ENCODE data around the gene PLPP4.
A peak's percentile ranks its signal among the peaks of the same experiment; 100 is the strongest.

DNA sequence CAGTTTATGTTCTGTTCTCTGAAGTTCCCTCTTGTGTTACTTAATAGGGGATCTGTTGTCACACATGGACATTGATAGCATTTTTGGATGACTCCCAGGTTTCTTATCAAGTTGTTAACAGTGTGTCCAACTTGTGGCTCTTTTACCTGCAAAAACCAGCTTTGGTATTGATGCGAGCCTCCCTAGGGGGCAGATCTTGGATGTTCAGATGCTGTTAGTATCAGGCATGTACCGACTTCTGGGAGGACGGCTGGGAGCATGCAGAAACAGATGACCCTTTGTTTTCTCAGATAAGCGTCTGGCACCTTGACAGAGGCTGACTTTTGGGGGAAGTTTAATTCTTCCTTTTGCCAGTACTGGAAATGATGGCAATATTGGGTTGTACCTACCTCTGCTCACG is 2.2 kb downstream of the PLPP4 start:
- TF ChIP-seq MEF2A (IDR thresholded peaks at IDR 0.05; ENCODE audit: borderline replicate concordance, low read depth) = no peak
- TF ChIP-seq, protein P1, sequence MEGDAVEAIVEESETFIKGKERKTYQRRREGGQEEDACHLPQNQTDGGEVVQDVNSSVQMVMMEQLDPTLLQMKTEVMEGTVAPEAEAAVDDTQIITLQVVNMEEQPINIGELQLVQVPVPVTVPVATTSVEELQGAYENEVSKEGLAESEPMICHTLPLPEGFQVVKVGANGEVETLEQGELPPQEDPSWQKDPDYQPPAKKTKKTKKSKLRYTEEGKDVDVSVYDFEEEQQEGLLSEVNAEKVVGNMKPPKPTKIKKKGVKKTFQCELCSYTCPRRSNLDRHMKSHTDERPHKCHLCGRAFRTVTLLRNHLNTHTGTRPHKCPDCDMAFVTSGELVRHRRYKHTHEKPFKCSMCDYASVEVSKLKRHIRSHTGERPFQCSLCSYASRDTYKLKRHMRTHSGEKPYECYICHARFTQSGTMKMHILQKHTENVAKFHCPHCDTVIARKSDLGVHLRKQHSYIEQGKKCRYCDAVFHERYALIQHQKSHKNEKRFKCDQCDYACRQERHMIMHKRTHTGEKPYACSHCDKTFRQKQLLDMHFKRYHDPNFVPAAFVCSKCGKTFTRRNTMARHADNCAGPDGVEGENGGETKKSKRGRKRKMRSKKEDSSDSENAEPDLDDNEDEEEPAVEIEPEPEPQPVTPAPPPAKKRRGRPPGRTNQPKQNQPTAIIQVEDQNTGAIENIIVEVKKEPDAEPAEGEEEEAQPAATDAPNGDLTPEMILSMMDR (IDR thresholded peaks at IDR 0.05) = peak; percentile 18; the same call in 1 of the 2 replicates
- 0 out of 2 replicates have a peak, but pooled peaks have one; percentile 56 for TF ChIP-seq RCOR1 (IDR thresholded peaks at IDR 0.05; ENCODE audit: low read length)
- TF ChIP-seq MXI1 (IDR thresholded peaks at IDR 0.05; ENCODE audit: low read depth, low read length) = no peak
- no peak for TF ChIP-seq EZH2phosphoT487 (IDR thresholded peaks at IDR 0.05; ENCODE audit: borderline replicate concordance, low read depth)
- TF ChIP-seq, protein P2, sequence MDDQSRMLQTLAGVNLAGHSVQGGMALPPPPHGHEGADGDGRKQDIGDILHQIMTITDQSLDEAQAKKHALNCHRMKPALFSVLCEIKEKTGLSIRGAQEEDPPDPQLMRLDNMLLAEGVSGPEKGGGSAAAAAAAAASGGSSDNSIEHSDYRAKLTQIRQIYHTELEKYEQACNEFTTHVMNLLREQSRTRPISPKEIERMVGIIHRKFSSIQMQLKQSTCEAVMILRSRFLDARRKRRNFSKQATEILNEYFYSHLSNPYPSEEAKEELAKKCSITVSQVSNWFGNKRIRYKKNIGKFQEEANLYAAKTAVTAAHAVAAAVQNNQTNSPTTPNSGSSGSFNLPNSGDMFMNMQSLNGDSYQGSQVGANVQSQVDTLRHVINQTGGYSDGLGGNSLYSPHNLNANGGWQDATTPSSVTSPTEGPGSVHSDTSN (IDR thresholded peaks at IDR 0.05) = no peak
- peak; percentile 18 for TF ChIP-seq RAD21 (IDR thresholded peaks at IDR 0.05; ENCODE audit: low read length)
- TF ChIP-seq TEAD4 (IDR thresholded peaks at IDR 0.05; ENCODE audit: borderline replicate concordance, insufficient read depth) = no peak
- no peak for TF ChIP-seq TCF12 (IDR thresholded peaks at IDR 0.05)
- TF ChIP-seq POLR2AphosphoS5 (IDR thresholded peaks at IDR 0.05; ENCODE audit: low read depth, low read length) = no peak

Data from SK-N-SH (cell line).